ENCODE measurements around the gene C6orf58.

GRCh38 chr6:127547215-127547614 lies 29.8 kb upstream of the C6orf58 start:
- no peak for TF ChIP-seq POLR2AphosphoS5 (IDR thresholded peaks at IDR 0.05; ENCODE audit: low read depth, low read length)
- no peak for TF ChIP-seq POLR2A (IDR thresholded peaks at IDR 0.05; ENCODE audit: low read depth, low read length)
- TF ChIP-seq TAF1 (IDR thresholded peaks at IDR 0.05; ENCODE audit: borderline replicate concordance, low read depth, low read length): no peak

Measured in GM12892 (cell line).